Activated T-helper 2 cell treated with anti-CD3 and anti-CD28 coated beads, Interferon-gamma antibody, Interleukin-2, Interleukin-4, amounts not matched to agents 10 μg/mL and 5 μg/mL and 100 μg/mL, durations not matched to agents 14 hours and 24 hours and 36 hours (primary cell): ENCODE data around the gene ARHGEF16. TPM values are rescaled to one million over a fixed set of nuclear protein-coding genes. Genes with fewer than 3 reads are reported as not detected.

Experiments
- DNase-seq: peaks from one replicate; pipeline ENCODE4 v3.0.0; 2021; ENCODE audit warnings: low spot score
- H3K27ac Mint-ChIP-seq: one replicate; pipeline ENCODE4 v1.8.0; 2021; ENCODE audit warnings: mixed read lengths
- H3K27me3 Mint-ChIP-seq: one replicate; pipeline ENCODE4 v1.8.0; 2021; ENCODE audit warnings: low read depth, mixed read lengths
- H3K36me3 Mint-ChIP-seq: one replicate; pipeline ENCODE4 v1.8.0; 2021; ENCODE audit warnings: low read depth, mixed read lengths
- H3K4me1 Mint-ChIP-seq: one replicate; pipeline ENCODE4 v1.8.0; 2021; ENCODE audit warnings: low read depth, mixed read lengths
- H3K4me3 Mint-ChIP-seq: one replicate; pipeline ENCODE4 v1.8.0; 2021; ENCODE audit warnings: low read depth, mild to moderate bottlenecking, moderate library complexity, mixed read lengths
- H3K9me3 Mint-ChIP-seq: one replicate; pipeline ENCODE4 v1.8.0; 2021; ENCODE audit warnings: mixed read lengths
- intact Hi-C: fragments of 100-400 bp; cut with micrococcal nuclease; formaldehyde crosslinking; loops from one replicate; pipeline ENCODE4 v1.15.1; 2023
- total RNA-seq: library from RNA; stranded (reverse); gene quantifications from 2 replicates; pipeline ENCODE4 v1.2.3, GENCODE V29; 2022

The ARHGEF16 gene
- total RNA-seq = not detected in 2 replicates

DNA sequence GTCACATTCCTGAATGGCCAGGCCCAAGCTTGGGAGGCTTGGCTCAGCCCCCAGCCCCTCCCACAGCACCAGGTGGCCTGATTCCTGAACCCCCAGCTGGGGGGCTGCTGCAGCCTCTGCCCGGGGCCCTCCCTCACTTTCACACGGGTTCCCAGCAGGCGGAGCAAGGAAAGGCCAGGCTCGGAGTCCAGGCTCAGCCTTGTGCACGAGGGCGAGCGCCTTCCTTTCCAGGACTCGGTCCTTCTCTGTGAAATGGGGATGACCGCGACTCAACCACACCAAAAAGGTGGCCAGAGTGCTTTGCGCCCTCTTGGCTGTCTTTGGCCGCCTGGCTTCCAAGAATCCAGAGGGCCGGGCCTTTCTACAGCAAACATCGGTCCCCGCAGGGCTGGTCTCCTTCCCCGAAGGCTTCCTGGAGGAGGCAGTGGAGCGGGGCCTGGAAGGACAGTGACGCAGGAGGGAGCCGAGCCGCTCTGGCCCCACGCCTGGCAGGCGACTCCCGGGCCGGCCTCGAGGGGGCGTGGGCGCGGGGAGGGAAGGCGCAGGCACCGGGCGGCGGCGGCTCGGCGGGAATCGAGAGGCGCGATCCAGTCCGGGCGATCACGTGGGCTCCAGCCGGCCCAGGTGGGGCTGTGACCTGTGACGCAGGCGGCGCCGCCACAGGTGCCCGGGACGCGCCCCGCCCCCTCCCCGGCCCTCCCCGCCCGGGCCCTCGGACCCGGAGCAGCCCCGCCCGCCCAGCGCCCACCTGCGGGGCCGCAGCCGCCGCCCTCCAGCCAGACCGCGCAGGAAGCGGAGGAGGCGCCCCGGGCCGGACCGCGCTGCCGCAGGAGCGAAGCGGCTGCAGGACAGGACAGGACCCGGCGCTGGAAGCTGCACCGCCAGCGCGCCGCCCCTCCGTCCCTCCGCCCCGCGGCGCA is at the start of gene ARHGEF16:
Gene ARHGEF16 (plus strand): TSS at position 775 of the 920 bp plus-strand sequence. CDS start 8,420 bp downstream, outside the sequence.
- intact Hi-C loops = loop anchor here (2.0 kb wide), 1 partner anchor 31 kb away; no protein-coding TSS in a partner anchor
- Mint-ChIP-seq H3K36me3 (no peaks in the 10 kb centered on the region), H3K9me3 (no peaks in the 10 kb centered on the region), H3K4me3 (no peak within 1 kb of the TSS), H3K27ac (no peak within 1 kb of the TSS), H3K4me1 (no peaks in the 10 kb centered on the region), H3K27me3 (peaks cover 11% of the 10 kb centered on the region)
- no peak for DNase-seq

- intact Hi-C loops = no loop called here
- Mint-ChIP-seq H3K4me1 (no peaks in the 10 kb centered on the region), H3K4me3 (no peak overlapping the region), H3K9me3 (no peaks in the 10 kb centered on the region), H3K36me3 (no peaks in the 10 kb centered on the region), H3K27ac (no peak overlapping the region), H3K27me3 (no peaks in the 10 kb centered on the region)
- no peak for DNase-seq
Measured at GRCh38 chr1:3404801-3405200, 49.7 kb upstream of the ARHGEF16 start.

- Mint-ChIP-seq H3K4me1 (no peaks in the 10 kb centered on the region), H3K9me3 (no peaks in the 10 kb centered on the region), H3K27me3 (no peaks in the 10 kb centered on the region), H3K36me3 (no peaks in the 10 kb centered on the region), H3K27ac (no peak overlapping the region), H3K4me3 (no peak overlapping the region)
- intact Hi-C loops = no loop called here
- no peak for DNase-seq
Measured at GRCh38 chr1:3405491-3405890, 49.0 kb upstream of the ARHGEF16 start.

DNA sequence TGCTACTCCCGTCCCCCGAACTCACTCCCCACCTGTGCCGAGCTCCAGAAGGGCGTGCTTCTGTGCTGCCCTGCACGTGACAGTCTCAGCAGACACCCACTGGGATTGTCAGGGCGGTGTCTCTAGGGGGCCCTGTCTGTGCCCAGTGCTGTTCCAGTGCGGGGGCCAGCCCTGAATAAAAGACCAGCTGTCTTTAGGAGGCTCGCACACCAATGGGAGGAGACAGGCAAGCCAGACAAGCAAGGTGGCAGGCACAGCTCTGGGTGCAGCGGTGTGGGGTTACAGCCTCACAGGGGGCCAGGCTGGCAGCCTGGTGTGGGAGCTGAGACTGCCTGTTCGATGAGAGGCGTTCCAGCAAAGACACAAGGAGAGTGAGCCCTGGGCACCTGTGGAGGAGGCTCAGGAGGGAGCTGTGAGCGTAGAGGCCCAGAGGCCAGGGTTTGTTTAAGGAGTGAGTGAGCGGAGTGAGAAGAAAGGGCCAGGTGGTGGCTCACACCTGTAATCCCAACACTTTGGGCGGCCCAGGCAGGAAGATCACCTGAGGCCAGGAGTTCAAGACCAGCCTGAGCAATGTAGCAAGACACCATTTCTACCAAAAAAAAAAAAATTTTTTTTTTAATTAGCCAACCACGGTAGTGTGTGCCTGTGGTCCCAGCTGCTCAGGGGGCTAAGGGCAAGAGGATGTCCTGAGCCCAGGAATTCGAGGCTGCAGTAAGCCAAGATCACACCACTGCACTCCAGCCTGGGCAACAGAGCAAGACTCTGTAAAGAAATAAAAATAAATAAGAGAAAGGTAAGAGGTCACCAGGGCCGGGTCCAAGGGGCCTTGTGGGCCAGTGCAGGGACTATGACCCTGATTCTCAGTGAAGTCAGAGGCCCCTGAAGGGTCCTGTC is 48.2 kb upstream of the ARHGEF16 start:
- H3K9me3 Mint-ChIP-seq = no peaks in the 10 kb centered on the region
- H3K27me3 Mint-ChIP-seq = no peaks in the 10 kb centered on the region
- H3K4me1 Mint-ChIP-seq = no peaks in the 10 kb centered on the region
- no peak for DNase-seq
- H3K36me3 Mint-ChIP-seq = no peaks in the 10 kb centered on the region
- intact Hi-C loops = no loop called here
- H3K4me3 Mint-ChIP-seq = no peak overlapping the region
- no peak overlapping the region for H3K27ac Mint-ChIP-seq

GRCh38 chr1:3407021-3407420 is 47.4 kb upstream of the ARHGEF16 start:
- no peak overlapping the region for H3K27ac Mint-ChIP-seq
- no peak overlapping the region for H3K4me3 Mint-ChIP-seq
- no peak for DNase-seq
- H3K4me1 Mint-ChIP-seq = no peaks in the 10 kb centered on the region
- no peaks in the 10 kb centered on the region for H3K27me3 Mint-ChIP-seq
- no peaks in the 10 kb centered on the region for H3K36me3 Mint-ChIP-seq
- no peaks in the 10 kb centered on the region for H3K9me3 Mint-ChIP-seq
- intact Hi-C loops = no loop called here

DNA sequence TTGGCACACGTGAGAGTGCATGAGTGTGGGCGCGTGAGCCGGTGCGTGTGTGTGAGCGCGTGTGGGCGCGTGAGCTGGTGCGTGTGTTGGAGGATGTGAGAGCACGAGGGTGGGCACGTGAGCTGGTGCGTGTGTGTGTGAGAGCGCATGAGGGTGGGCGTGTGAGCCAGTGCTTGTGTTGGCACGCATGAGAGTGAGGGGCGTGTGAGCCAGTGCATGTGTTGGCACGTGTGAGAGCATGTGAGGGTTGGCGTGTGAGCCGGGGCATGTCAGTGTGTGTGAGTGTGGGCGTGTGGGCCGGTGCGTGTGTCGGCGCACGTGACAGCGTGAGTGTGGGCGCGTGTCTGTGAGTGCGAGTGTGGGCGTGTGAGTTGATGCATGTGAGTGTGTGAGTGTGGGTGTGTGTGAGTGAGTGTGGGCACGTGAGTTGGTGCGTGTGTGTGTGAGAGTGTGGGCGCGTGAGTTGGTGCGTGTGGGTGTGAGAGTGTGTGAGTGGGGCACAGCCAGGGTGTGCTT is 45.7 kb upstream of the ARHGEF16 start:
- intact Hi-C loops = no loop called here
- no peak overlapping the region for H3K4me3 Mint-ChIP-seq
- H3K36me3 Mint-ChIP-seq = no peaks in the 10 kb centered on the region

DNA sequence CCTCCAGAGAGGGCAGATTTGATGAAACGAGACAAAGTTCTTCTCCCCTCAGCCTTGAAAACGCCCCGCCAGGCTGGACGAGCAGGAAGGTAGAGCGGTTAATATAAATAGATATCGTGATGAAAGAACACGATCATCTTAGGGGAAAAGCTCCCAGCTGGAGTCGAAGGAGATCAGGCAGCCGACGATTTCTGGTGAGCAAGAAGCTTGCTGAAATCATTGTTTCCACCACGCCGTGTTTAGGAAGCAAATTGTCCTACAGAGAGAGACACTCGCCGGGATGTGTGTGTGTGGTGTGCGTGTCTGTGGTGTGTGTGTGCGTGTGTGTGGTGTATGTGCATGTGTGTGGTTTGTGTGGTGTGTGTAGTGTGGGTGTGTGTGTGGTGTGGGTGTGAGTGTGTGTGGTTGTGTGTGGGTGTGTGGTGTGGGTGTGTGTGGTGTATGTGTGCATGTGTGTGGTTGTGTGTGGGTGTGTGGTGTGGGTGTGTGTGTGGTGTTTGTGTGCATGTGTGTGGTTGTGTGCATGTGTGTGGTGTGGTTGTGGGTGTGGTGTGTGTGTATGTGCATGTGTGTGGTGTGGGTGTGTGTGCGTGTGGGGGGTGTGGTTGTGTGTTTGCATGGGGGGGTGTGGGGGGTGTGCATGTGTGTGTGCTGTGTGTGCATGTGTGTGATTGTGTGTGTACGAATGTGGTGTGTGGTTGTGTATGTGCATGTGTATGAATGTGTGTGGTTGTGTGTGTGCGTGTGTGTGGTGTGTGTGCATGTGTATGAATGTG is 44.9 kb upstream of the ARHGEF16 start:
- no peaks in the 10 kb centered on the region for H3K9me3 Mint-ChIP-seq
- no peak for DNase-seq
- H3K27ac Mint-ChIP-seq = no peak overlapping the region
- H3K36me3 Mint-ChIP-seq = no peaks in the 10 kb centered on the region
- no peak overlapping the region for H3K4me3 Mint-ChIP-seq
- H3K27me3 Mint-ChIP-seq = no peaks in the 10 kb centered on the region
- H3K4me1 Mint-ChIP-seq = no peaks in the 10 kb centered on the region
- intact Hi-C loops = no loop called here

More for the DNA sequence above, 45.7 kb upstream of the ARHGEF16 start:
- DNase-seq = no peak
- Mint-ChIP-seq H3K27ac (no peak overlapping the region), H3K27me3 (no peaks in the 10 kb centered on the region), H3K4me1 (no peaks in the 10 kb centered on the region), H3K9me3 (no peaks in the 10 kb centered on the region)

- H3K27me3 Mint-ChIP-seq = no peaks in the 10 kb centered on the region
- H3K4me3 Mint-ChIP-seq = no peak overlapping the region
- intact Hi-C loops = no loop called here
- H3K9me3 Mint-ChIP-seq = no peaks in the 10 kb centered on the region
- no peak for DNase-seq
- H3K27ac Mint-ChIP-seq = no peak overlapping the region
- H3K4me1 Mint-ChIP-seq = no peaks in the 10 kb centered on the region
- no peaks in the 10 kb centered on the region for H3K36me3 Mint-ChIP-seq
Measured at GRCh38 chr1:3410142-3410925, 44.1 kb upstream of the ARHGEF16 start.

DNA sequence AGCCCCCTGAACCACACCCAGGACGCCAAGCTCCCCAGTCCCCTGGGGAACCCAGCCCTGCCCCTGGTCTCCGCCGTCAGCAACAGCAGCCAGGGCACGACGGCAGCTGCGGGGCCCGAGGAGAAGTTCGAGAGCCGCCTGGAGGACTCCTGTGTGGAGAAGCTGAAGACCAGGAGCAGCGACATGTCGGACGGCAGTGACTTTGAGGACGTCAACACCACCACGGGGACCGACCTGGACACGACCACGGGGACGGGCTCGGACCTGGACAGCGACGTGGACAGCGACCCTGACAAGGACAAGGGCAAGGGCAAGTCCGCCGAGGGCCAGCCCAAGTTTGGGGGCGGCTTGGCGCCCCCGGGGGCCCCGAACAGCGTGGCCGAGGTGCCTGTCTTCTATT is 42.7 kb upstream of the ARHGEF16 start:
- H3K27me3 Mint-ChIP-seq = no peaks in the 10 kb centered on the region
- H3K36me3 Mint-ChIP-seq = no peaks in the 10 kb centered on the region
- no peaks in the 10 kb centered on the region for H3K9me3 Mint-ChIP-seq
- no peaks in the 10 kb centered on the region for H3K4me1 Mint-ChIP-seq
- no peak overlapping the region for H3K27ac Mint-ChIP-seq
- DNase-seq = no peak
- intact Hi-C loops = no loop called here
- H3K4me3 Mint-ChIP-seq = no peak overlapping the region

DNA sequence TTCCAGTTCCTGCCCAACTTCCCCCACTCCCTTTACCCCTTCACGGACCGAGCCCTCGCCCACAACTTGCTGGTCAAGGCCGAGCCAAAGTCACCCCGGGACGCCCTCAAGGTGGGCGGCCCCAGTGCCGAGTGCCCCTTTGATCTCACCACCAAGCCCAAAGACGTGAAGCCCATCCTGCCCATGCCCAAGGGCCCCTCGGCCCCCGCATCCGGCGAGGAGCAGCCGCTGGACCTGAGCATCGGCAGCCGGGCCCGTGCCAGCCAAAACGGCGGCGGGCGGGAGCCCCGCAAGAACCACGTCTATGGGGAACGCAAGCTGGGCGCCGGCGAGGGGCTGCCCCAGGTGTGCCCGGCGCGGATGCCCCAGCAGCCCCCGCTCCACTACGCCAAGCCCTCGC is 42.1 kb upstream of the ARHGEF16 start:
- DNase-seq = no peak
- no peaks in the 10 kb centered on the region for H3K9me3 Mint-ChIP-seq
- intact Hi-C loops = no loop called here
- no peak overlapping the region for H3K4me3 Mint-ChIP-seq
- no peak overlapping the region for H3K27ac Mint-ChIP-seq
- no peaks in the 10 kb centered on the region for H3K27me3 Mint-ChIP-seq
- H3K36me3 Mint-ChIP-seq = no peaks in the 10 kb centered on the region
- H3K4me1 Mint-ChIP-seq = no peaks in the 10 kb centered on the region

DNA sequence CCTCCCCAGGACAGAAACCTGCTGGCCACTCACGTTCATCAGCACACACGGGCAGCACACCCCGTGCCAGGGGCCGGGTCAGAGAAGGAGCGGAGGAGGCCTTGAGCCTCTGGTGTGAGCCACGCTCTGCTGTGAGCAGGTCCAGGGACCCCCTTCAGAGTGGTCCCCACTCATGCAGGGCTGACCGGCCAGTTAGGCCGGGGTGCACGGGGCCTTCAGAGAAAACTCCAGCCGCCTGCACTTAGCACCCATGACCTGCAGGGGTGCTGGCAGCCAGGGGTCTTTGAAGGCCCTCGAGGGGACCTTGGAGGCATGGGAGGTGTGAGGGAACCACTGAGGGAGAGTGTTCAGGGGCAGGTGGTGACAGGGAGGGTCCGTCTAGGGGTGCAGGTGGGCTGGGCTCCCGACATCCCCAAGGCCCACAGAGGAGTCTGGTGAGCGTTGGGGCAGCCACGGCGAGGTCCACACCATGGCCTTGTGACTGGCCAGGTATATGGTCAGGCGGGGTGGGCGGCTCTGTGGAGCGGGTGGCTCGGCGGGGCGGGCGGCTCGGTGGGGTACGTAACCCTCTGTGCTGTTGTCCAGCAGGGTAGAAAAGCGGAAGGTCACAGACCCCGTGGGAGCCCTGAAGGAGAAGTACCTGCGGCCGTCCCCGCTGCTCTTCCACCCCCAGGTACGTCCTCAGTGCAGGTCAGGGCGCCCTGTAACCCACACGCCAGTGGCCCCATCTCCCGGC is 40.3 kb upstream of the ARHGEF16 start:
- no peaks in the 10 kb centered on the region for H3K36me3 Mint-ChIP-seq
- no peak overlapping the region for H3K4me3 Mint-ChIP-seq
- H3K9me3 Mint-ChIP-seq = no peaks in the 10 kb centered on the region
- H3K4me1 Mint-ChIP-seq = no peaks in the 10 kb centered on the region
- DNase-seq = no peak
- intact Hi-C loops = no loop called here
- H3K27me3 Mint-ChIP-seq = no peaks in the 10 kb centered on the region
- no peak overlapping the region for H3K27ac Mint-ChIP-seq
